HepG2 (cell line): ENCODE measurements around the gene CMTM2. TPM values are rescaled to one million over a fixed set of nuclear protein-coding genes. Genes with fewer than 3 reads are reported as not detected.
A peak's percentile ranks its signal among the peaks of the same experiment; 100 is the strongest.

ENCODE experiments used
- ATAC-seq: fragments of 200-7000 bp; cut with Tn5 transposase; 3 replicates; pipeline ENCODE4 v1.9.1; 2020; ENCODE audit warnings: mild to moderate bottlenecking, moderate library complexity
- BruUV-seq: library from RNA; stranded (reverse); fragments of 400-500 nt; replicated peaks from 2 replicates; lab custom pipeline; 2021; lab: Mats Ljungman, UMichigan
- CTCF ChIA-PET: fragments of 300-600 bp; formaldehyde crosslinking; extraction: SDS; loops from one replicate; lab custom pipeline; 2021; ENCODE audit warnings: low total read pairs, inconsistent platforms, low intra/inter-chr PET ratio; lab: Yijun Ruan, JAX
- POLR2A ChIA-PET: fragments of 350-600 bp; sonication (Branson Sonifier 250); formaldehyde crosslinking; loops from one replicate; lab custom pipeline; 2020; ENCODE audit warnings: antibody characterized with exemption, inconsistent platforms; lab: Yijun Ruan, JAX
- DNase-seq: peaks from one replicate; pipeline ENCODE4 v3.0.0-alpha.2; 2015; ENCODE audit warnings: low spot score
- FAIRE-seq: peaks from 3 replicates; lab custom pipeline; 2011; peaks lifted over from hg19 to GRCh38; lab: Jason Lieb, UNC
- H2AFZ ChIP-seq: one replicate; pipeline ENCODE4 v1.6.1; 2011; ENCODE audit warnings: low read length, inconsistent platforms
- H3K27ac ChIP-seq: fragments of 300-600 bp; 3 replicates; pipeline ENCODE4 v1.8.0; 2011; ENCODE audit warnings: mixed run types, mild to moderate bottlenecking, mixed read lengths, low read length, inconsistent platforms; ENCODE audit not compliant: insufficient read depth; ENCODE audit errors: extremely low read length
- H3K27me3 ChIP-seq, 2 experiments: fragments of 200-600 bp in 1 of 2; 2 replicates in 1 of 2; 3 replicates in 1 of 2; pipeline versions ENCODE4 v1.6.0 to v1.8.0; 2011; ENCODE audit warnings: low read length in 2 of 2, mild to moderate bottlenecking in 2 of 2, moderate library complexity in 2 of 2, inconsistent platforms in 1 of 2; ENCODE audit not compliant: insufficient read depth in 2 of 2, control insufficient read depth in 1 of 2
- H3K36me3 ChIP-seq, 2 experiments: fragments of 200-600 bp in 1 of 2; replicated peaks in 1 of 2; 2 replicates in 1 of 2; 3 replicates in 1 of 2; pipeline versions ENCODE4 v1.5.1 to v1.8.0; 2011; ENCODE audit warnings: low read length in 2 of 2, inconsistent platforms in 1 of 2; ENCODE audit not compliant: insufficient read depth in 2 of 2, control insufficient read depth in 1 of 2
- H3K4me1 ChIP-seq: 2 replicates; pipeline ENCODE4 v1.5.1; 2012; ENCODE audit warnings: low read length, inconsistent platforms; ENCODE audit not compliant: insufficient read depth
- H3K4me2 ChIP-seq: 2 replicates; pipeline ENCODE4 v1.6.0; 2011; ENCODE audit warnings: low read depth, low read length, inconsistent platforms
- H3K4me3 ChIP-seq, 3 experiments: fragments of 200-600 bp in 1 of 3; sonication (generic), shearing (Covaris generic) in 1 of 3; replicated peaks in 1 of 3; 2 replicates each; pipeline ENCODE4 v1.5.1; 2011 to 2016; ENCODE audit warnings: low read length in 3 of 3, inconsistent platforms in 2 of 3, low read depth in 2 of 3, mild to moderate bottlenecking in 2 of 3, control low read depth in 1 of 3, mixed read lengths in 1 of 3; ENCODE audit not compliant: insufficient read depth in 1 of 3
- H3K79me2 ChIP-seq: one replicate; pipeline ENCODE4 v1.6.1; 2011; ENCODE audit warnings: low read length, inconsistent platforms; ENCODE audit not compliant: insufficient read depth
- H3K9ac ChIP-seq: 2 replicates; pipeline ENCODE4 v1.6.0; 2011; ENCODE audit warnings: mild to moderate bottlenecking, low read depth, low read length, inconsistent platforms; ENCODE audit not compliant: insufficient read depth
- H3K9me3 ChIP-seq: 2 replicates; pipeline ENCODE4 v1.5.1; 2012; ENCODE audit warnings: mild to moderate bottlenecking, low read length
- H4K20me1 ChIP-seq: 2 replicates; pipeline ENCODE4 v1.6.0; 2011; ENCODE audit warnings: inconsistent platforms, mild to moderate bottlenecking, low read length, moderate library complexity; ENCODE audit not compliant: insufficient read depth
- ARHGAP35 ChIP-seq: sonication (generic); formaldehyde crosslinking; IDR thresholded peaks from 2 replicates; pipeline ENCODE4 v1.9.0; 2022; ENCODE audit warnings: mild to moderate bottlenecking, inconsistent platforms, moderate library complexity, missing genetic modification reagents, borderline replicate concordance
- GTF2F1 ChIP-seq: fragments of 150-350 bp; IDR thresholded peaks from 2 replicates; pipeline ENCODE4 v1.6.1; 2014; ENCODE audit warnings: low read length
- MAFF ChIP-seq: IDR thresholded peaks from 2 replicates; pipeline ENCODE4 v1.6.1; 2011; ENCODE audit warnings: low read depth, low read length, improper control_type of control experiment
- MAFK ChIP-seq, 2 experiments: IDR thresholded peaks in 1 of 2; conservative IDR thresholded peaks in 1 of 2; 2 replicates each; pipeline ENCODE4 v1.6.1; 2011; ENCODE audit warnings: improper control_type of control experiment in 2 of 2, low read length in 2 of 2
- MYPOP ChIP-seq: sonication (generic); formaldehyde crosslinking; IDR thresholded peaks from 2 replicates; pipeline ENCODE4 v1.8.1; 2023; ENCODE audit warnings: mild to moderate bottlenecking, moderate library complexity, missing genetic modification reagents
- NR1H2 ChIP-seq: sonication (generic); formaldehyde crosslinking; IDR thresholded peaks from 2 replicates; pipeline ENCODE4 v1.8.1; 2022; ENCODE audit warnings: low read depth, missing genetic modification reagents, borderline replicate concordance
- NR3C1 ChIP-seq: sonication (generic); formaldehyde crosslinking; IDR thresholded peaks from 2 replicates; pipeline ENCODE4 v1.4.0; 2020; ENCODE audit warnings: missing genetic modification reagents
- PHF20 ChIP-seq: sonication (generic); formaldehyde crosslinking; IDR thresholded peaks from 2 replicates; pipeline ENCODE4 v1.5.0; 2020; ENCODE audit warnings: mild to moderate bottlenecking, missing genetic modification reagents
- PRMT3 ChIP-seq: sonication (generic); formaldehyde crosslinking; IDR thresholded peaks from 2 replicates; pipeline ENCODE4 v1.8.1; 2022; ENCODE audit warnings: low read depth, mild to moderate bottlenecking, moderate library complexity, missing genetic modification reagents, borderline replicate concordance
- RBFOX2 ChIP-seq: fragments of 200-400 bp; formaldehyde crosslinking; IDR thresholded peaks from 2 replicates; pipeline ENCODE4 v1.6.1; 2017; ENCODE audit warnings: low read depth, mild to moderate bottlenecking, low read length
- SAP130 ChIP-seq: IDR thresholded peaks from 2 replicates; pipeline ENCODE4 v1.6.1; 2016; ENCODE audit warnings: low read depth
- TGIF2 ChIP-seq: IDR thresholded peaks from 2 replicates; pipeline ENCODE4 v1.6.1; 2016; ENCODE audit warnings: control low read depth, missing compliant biosample characterization
- TMF1 ChIP-seq: sonication (generic); formaldehyde crosslinking; IDR thresholded peaks from 2 replicates; pipeline ENCODE4 v1.8.1; 2022; ENCODE audit warnings: low read depth, missing genetic modification reagents
- ZBTB39 ChIP-seq: sonication (generic); formaldehyde crosslinking; IDR thresholded peaks from 2 replicates; pipeline ENCODE4 v1.5.0; 2020; ENCODE audit warnings: missing genetic modification reagents
- ZBTB42 ChIP-seq: sonication (generic); formaldehyde crosslinking; IDR thresholded peaks from 2 replicates; pipeline ENCODE4 v1.5.0; 2020; ENCODE audit warnings: mild to moderate bottlenecking, missing genetic modification reagents
- ZFP37 ChIP-seq: sonication (generic); formaldehyde crosslinking; IDR thresholded peaks from 2 replicates; pipeline ENCODE4 v1.4.0; 2020; ENCODE audit warnings: missing genetic modification reagents, borderline replicate concordance
- ZGPAT ChIP-seq: IDR thresholded peaks from 2 replicates; pipeline ENCODE4 v1.6.1; 2016; ENCODE audit warnings: mild to moderate bottlenecking
- ZNF263 ChIP-seq: sonication (generic); formaldehyde crosslinking; IDR thresholded peaks from 2 replicates; pipeline ENCODE4 v1.4.0; 2020; ENCODE audit warnings: missing genetic modification reagents
- ZNF3 ChIP-seq: IDR thresholded peaks from 2 replicates; pipeline ENCODE4 v1.7.0; 2017; ENCODE audit warnings: inconsistent platforms
- ZNF570 ChIP-seq: sonication (generic); formaldehyde crosslinking; IDR thresholded peaks from 2 replicates; pipeline ENCODE4 v1.4.0; 2020; ENCODE audit warnings: mild to moderate bottlenecking, missing genetic modification reagents, borderline replicate concordance
- ZNF652 ChIP-seq: IDR thresholded peaks from 2 replicates; pipeline ENCODE4 v1.6.1; 2016; ENCODE audit warnings: low read depth, borderline replicate concordance
- ZNF678 ChIP-seq: sonication (generic); formaldehyde crosslinking; IDR thresholded peaks from 2 replicates; pipeline ENCODE4 v1.4.0; 2020; ENCODE audit warnings: mild to moderate bottlenecking, missing genetic modification reagents
- WGBS: methylation state at CpG from one replicate; pipeline ENCODE4 v1.1.6; 2017; ENCODE audit warnings: low lambda C conversion rate; 5-methylcytosine and 5-hydroxymethylcytosine counted together
- in situ Hi-C: cut with HindIII; loops from 2 replicates; pipeline ENCODE4 v1.10.0; 2017; ENCODE audit warnings: low pct_unique_long_range_greater_than_20kb; ENCODE audit not compliant: extremely low pct_ligation_motif_present
- intact Hi-C: fragments of 100-400 bp; cut with micrococcal nuclease; formaldehyde crosslinking; loops from one replicate; pipeline ENCODE4 v1.10.0; 2022; ENCODE audit not compliant: unreplicated experiment
- polyA plus RNA-seq, 8 experiments: library from polyadenylated mRNA; depleted of rRNA in 3 of 8; stranded (reverse) in 7 of 8; unstranded in 1 of 8; fragments of >200 nt; fragmentation: Illumina TruSeq in 4 of 8; extraction: Trizol in 4 of 8; gene quantifications; 2 replicates each; pipeline versions ENCODE4 v1.2.1 to v1.2.3, GENCODE V29; 2011 to 2016; ENCODE audit warnings: low read depth in 4 of 8, missing spikeins in 1 of 8, mixed read lengths in 1 of 8; ENCODE audit not compliant: insufficient read depth in 1 of 8
- total RNA-seq, 5 experiments: library from RNA; depleted of rRNA; stranded (reverse); fragments of >200 nt; fragmentation: Illumina TruSeq; extraction: Trizol; gene quantifications; 2 replicates each; pipeline ENCODE4 v1.2.3, GENCODE V29; 2016; ENCODE audit warnings: low read depth in 1 of 5

Gene CMTM2
- total and polyA plus RNA-seq, 2 of the 13 experiments (the other 11 are each of a cell fraction or from before 2014, with no cell fraction given), result not detected

GRCh38 chr16:66539623-66540469, 39.4 kb upstream of the CMTM2 start:
- intact Hi-C loops (loop anchor here (5.0 kb wide), 1 partner anchor 1332 kb away; the partner anchor contains the start of gene EDC4), in situ Hi-C loops (no loop called here)
- no TSS peak for BruUV-seq
- Histone ChIP-seq H3K27me3 (no peaks in the 10 kb centered on the region), H3K27ac (peak overlapping the region; percentile 5), H3K4me3 (no peak overlapping the region), H3K9ac (no peak overlapping the region), H3K36me3 (peaks cover 3 to 21% of the 10 kb centered on the region in 2 experiments; a peak in 3 of 5 replicates), H3K79me2 (no peaks in the 10 kb centered on the region), H3K4me1 (peaks cover 13% of the 10 kb centered on the region), H2AFZ (no peak overlapping the region), H3K4me2 (no peak overlapping the region), H3K9me3 (no peaks in the 10 kb centered on the region), H4K20me1 (no peaks in the 10 kb centered on the region)
- peak; percentile 21; the same call in 2 of the 3 replicates for ATAC-seq
- 96% methylated on average over 3 of the region's 3 CpGs for whole genome bisulfite sequencing
- ChIA-PET CTCF (no interaction called here), POLR2A (interaction anchor here (1.1 to 1.4 kb wide), 2 partner anchors 13 to 19 kb away, joined by 4 to 5 read pairs; partner anchors contain the start of gene CKLF)
- no peak for DNase-seq
- no peak for FAIRE-seq
- TF ChIP-seq PRMT3 (CRISPR knock-in tag) (no peak), GTF2F1 (no peak), ZNF3 (CRISPR knock-in tag) (no peak), ZNF263 (CRISPR knock-in tag) (no peak), TGIF2 (no peak), ZNF570 (CRISPR knock-in tag) (no peak), SAP130 (CRISPR knock-in tag) (no peak), MAFK (conservative IDR thresholded peaks at IDR 0.05 in 1 of 2, IDR thresholded peaks at IDR 0.05 in 1 of 2; ENCODE audit: low read length in 2 of 2) (peak; percentile 85), TMF1 (CRISPR knock-in tag) (no peak), NR3C1 (no peak), ARHGAP35 (CRISPR knock-in tag) (no peak), PHF20 (CRISPR knock-in tag) (no peak), MAFF (peak; percentile 71), MYPOP (CRISPR knock-in tag) (no peak), ZNF652 (CRISPR knock-in tag) (peak; percentile 67), RBFOX2 (no peak), ZFP37 (CRISPR knock-in tag) (no peak), ZBTB42 (CRISPR knock-in tag) (no peak), ZNF678 (CRISPR knock-in tag) (no peak), ZGPAT (CRISPR knock-in tag) (no peak), ZBTB39 (CRISPR knock-in tag) (no peak), NR1H2 (CRISPR knock-in tag) (no peak)
